A549 (cell line): ENCODE data around the gene EVI5L.

Source experiments
- CEBPB ChIP-seq, 2 experiments: fragments of >200 bp in 1 of 2; sonication (Bioruptor Twin) in 1 of 2; formaldehyde crosslinking in 1 of 2; IDR thresholded peaks; 2 replicates each; pipeline ENCODE4 v1.6.1; 2012 to 2016
- CHD2 ChIP-seq: fragments of 150-350 bp; IDR thresholded peaks from 2 replicates; pipeline ENCODE4 v1.6.1; 2014; ENCODE audit warnings: low read length; ENCODE audit not compliant: partially characterized antibody
- CTCF ChIP-seq: fragments of >200 bp; sonication (Bioruptor Twin); formaldehyde crosslinking; IDR thresholded peaks from 3 replicates; pipeline ENCODE4 v1.5.1; 2016
- EP300 ChIP-seq, 2 experiments: fragments of >200 bp; sonication (Bioruptor Twin); formaldehyde crosslinking; IDR thresholded peaks; 2 replicates in 1 of 2; 3 replicates in 1 of 2; pipeline ENCODE4 v1.6.1; 2016 to 2017
- ESRRA ChIP-seq: fragments of 150-350 bp; IDR thresholded peaks from 2 replicates; pipeline ENCODE4 v1.6.1; 2014; ENCODE audit warnings: mild to moderate bottlenecking, low read length, borderline replicate concordance
- NPAS2 ChIP-seq: fragments of 250-450 bp; sonication (Bioruptor Pico); IDR thresholded peaks from 2 replicates; pipeline ENCODE4 v1.8.0; 2022; ENCODE audit warnings: mild to moderate bottlenecking, moderate library complexity, borderline replicate concordance
- PBX3 ChIP-seq: IDR thresholded peaks from 2 replicates; pipeline ENCODE4 v1.6.1; 2012
- PHF8 ChIP-seq: fragments of 200-600 bp; sonication (generic); IDR thresholded peaks from 2 replicates; pipeline ENCODE4 v1.6.1; 2016; ENCODE audit warnings: low read depth, mild to moderate bottlenecking, antibody characterized with exemption, moderate library complexity, borderline replicate concordance
- POLR2A ChIP-seq: IDR thresholded peaks from 2 replicates; pipeline ENCODE4 v1.6.1; 2012; ENCODE audit warnings: mild to moderate bottlenecking, low read length
- REST ChIP-seq: fragments of 200-600 bp; sonication (generic); IDR thresholded peaks from 2 replicates; pipeline ENCODE4 v1.6.1; 2016; ENCODE audit warnings: antibody characterized with exemption, mild to moderate bottlenecking, moderate library complexity

GRCh38 chr19:7901337-7901736 is 71.3 kb downstream of the EVI5L start:
- TF ChIP-seq POLR2A (no peak), EP300 (IDR thresholded peaks at IDR 0.05) (no peak), CHD2 (no peak), CTCF (no peak), REST (no peak), NPAS2 (no peak), CEBPB (IDR thresholded peaks at IDR 0.05) (no peak), ESRRA (no peak), PHF8 (no peak), PBX3 (no peak)
